GM23248 (cell line): ENCODE data around the gene UBR3. TPM values are rescaled to one million over a fixed set of nuclear protein-coding genes. Genes with fewer than 3 reads are reported as not detected.
"Not testable (repeated sequence)": the region's sequence is repeated elsewhere in the genome, so short reads cannot be mapped to it uniquely, and the experiment has no call there.

ENCODE experiments used
- DNase-seq: peaks from one replicate; pipeline ENCODE4 v3.0.0-alpha.2; 2015
- H2AFZ ChIP-seq: fragments of 200-600 bp; sonication (generic); 2 replicates; pipeline ENCODE4 v1.6.1; 2016; ENCODE audit warnings: antibody characterized with exemption
- H3F3A ChIP-seq: fragments of 200-600 bp; sonication (generic); 2 replicates; pipeline ENCODE4 v1.6.1; 2016; ENCODE audit warnings: mild to moderate bottlenecking, antibody characterized with exemption, mixed run types; ENCODE audit not compliant: insufficient read depth
- H3K27ac ChIP-seq: fragments of 200-600 bp; sonication (generic); 2 replicates; pipeline ENCODE4 v1.5.1; 2016; ENCODE audit warnings: mild to moderate bottlenecking
- H3K27me3 ChIP-seq: fragments of 200-600 bp; sonication (generic); replicated peaks from 2 replicates; pipeline ENCODE4 v1.6.1; 2016; ENCODE audit warnings: mild to moderate bottlenecking; ENCODE audit not compliant: insufficient read depth
- H3K36me3 ChIP-seq: fragments of 200-600 bp; sonication (generic); 2 replicates; pipeline ENCODE4 v1.6.1; 2016; ENCODE audit warnings: low read depth, mild to moderate bottlenecking
- H3K4me1 ChIP-seq: fragments of 200-600 bp; sonication (generic); 2 replicates; pipeline ENCODE4 v1.6.1; 2016; ENCODE audit warnings: mild to moderate bottlenecking; ENCODE audit not compliant: insufficient read depth
- H3K4me2 ChIP-seq: fragments of 200-600 bp; sonication (generic); one replicate; pipeline ENCODE4 v1.6.1; 2016; ENCODE audit warnings: mild to moderate bottlenecking; ENCODE audit not compliant: unreplicated experiment
- H3K4me3 ChIP-seq: fragments of 200-600 bp; sonication (generic); 2 replicates; pipeline ENCODE4 v1.5.1; 2016; ENCODE audit warnings: mild to moderate bottlenecking
- H3K79me2 ChIP-seq: fragments of 200-600 bp; sonication (generic); 2 replicates; pipeline ENCODE4 v1.6.1; 2016; ENCODE audit warnings: mild to moderate bottlenecking; ENCODE audit not compliant: insufficient read depth
- H3K9ac ChIP-seq: fragments of 200-600 bp; sonication (generic); 2 replicates; pipeline ENCODE4 v1.6.1; 2016; ENCODE audit warnings: mild to moderate bottlenecking
- H3K9me2 ChIP-seq: fragments of 200-600 bp; sonication (generic); 2 replicates; pipeline ENCODE4 v1.6.1; 2016; ENCODE audit warnings: mixed run types, mild to moderate bottlenecking, moderate library complexity; ENCODE audit not compliant: insufficient read depth
- H3K9me3 ChIP-seq: fragments of 200-600 bp; sonication (generic); one replicate; pipeline ENCODE4 v1.6.1; 2017; ENCODE audit warnings: low read depth
- H4K20me1 ChIP-seq: fragments of 200-600 bp; sonication (generic); 2 replicates; pipeline ENCODE4 v1.6.0; 2016; ENCODE audit not compliant: insufficient read depth
- EZH2 ChIP-seq: fragments of 200-600 bp; sonication (generic); IDR thresholded peaks from 2 replicates; pipeline ENCODE4 v1.6.1; 2018; ENCODE audit warnings: antibody characterized with exemption, mild to moderate bottlenecking; ENCODE audit not compliant: insufficient read depth, poor library complexity, severe bottlenecking
- EZH2phosphoT487 ChIP-seq: fragments of 200-600 bp; sonication (generic); IDR thresholded peaks from 2 replicates; pipeline ENCODE4 v1.6.1; 2018; ENCODE audit warnings: antibody characterized with exemption, moderate library complexity, mild to moderate bottlenecking, low read depth; ENCODE audit not compliant: insufficient read depth
- WGBS, 2 experiments: methylation state at CpG; one replicate each; pipeline ENCODE4 v1.1.6; 2015 to 2017; ENCODE audit warnings: low lambda C conversion rate in 2 of 2, low coverage in 1 of 2; ENCODE audit errors: missing lambda C conversion rate in 2 of 2; 5-methylcytosine and 5-hydroxymethylcytosine counted together
- in situ Hi-C: fragments of 300-500 bp; cut with MboI; formaldehyde crosslinking; loops from 2 replicates; pipeline ENCODE4 v1.15.0; 2020
- polyA plus RNA-seq: library from polyadenylated mRNA; unstranded; fragments of >200 nt; fragmentation: Nextera tagmentation; extraction: Ambion mirVana; gene quantifications from 2 replicates; pipeline ENCODE4 v1.2.1, GENCODE V29; 2016
- total RNA-seq: library from RNA; depleted of rRNA; stranded (reverse); fragments of >200 nt; shearing (Covaris generic); gene quantifications from 2 replicates; pipeline ENCODE4 v1.2.3, GENCODE V29; 2014

Gene UBR3
- total and polyA plus RNA-seq, 2 experiments from 2014 or later = 8.9 to 22.4 TPM

- 0 out of 2 replicates have a peak, but pooled peaks cover 4% of the 10 kb centered on the region for H4K20me1 ChIP-seq
These were observed 40.3 kb downstream of the UBR3 start for GRCh38 chr2:169867579-169867978.

GRCh38 chr2:169868951-169869350 is 41.7 kb downstream of the UBR3 start:
- 97 to 99% methylated on average over 7 of the region's 7 CpGs for WGBS, 2 experiments
- Histone ChIP-seq H3K79me2 (peaks cover 95% of the 10 kb centered on the region), H3K4me2 (no peak overlapping the region), H3F3A (no peaks in the 10 kb centered on the region), H2AFZ (no peak overlapping the region), H3K36me3 (no peaks in the 10 kb centered on the region), H3K27me3 (no peaks in the 10 kb centered on the region), H3K9ac (no peak overlapping the region), H4K20me1 (0 out of 2 replicates have a peak, but pooled peaks cover 4% of the 10 kb centered on the region), H3K9me3 (no peaks in the 10 kb centered on the region), H3K4me1 (peaks cover 5% of the 10 kb centered on the region), H3K4me3 (no peak overlapping the region), H3K27ac (no peak overlapping the region), H3K9me2 (no peaks in the 10 kb centered on the region)
- no peak for TF ChIP-seq EZH2phosphoT487
- no peak for TF ChIP-seq EZH2
- in situ Hi-C loops = no loop called here
- no peak for DNase-seq

More at GRCh38 chr2:169867579-169867978, 40.3 kb downstream of the UBR3 start:
- Histone ChIP-seq H2AFZ (no peak overlapping the region), H3K9me3 (peaks cover 3% of the 10 kb centered on the region), H3K4me1 (peaks cover 5% of the 10 kb centered on the region), H3K9ac (no peak overlapping the region), H3F3A (no peaks in the 10 kb centered on the region), H3K27me3 (no peaks in the 10 kb centered on the region), H3K79me2 (peaks cover 99% of the 10 kb centered on the region), H3K9me2 (no peaks in the 10 kb centered on the region), H3K4me3 (no peak overlapping the region), H3K4me2 (no peak overlapping the region), H3K36me3 (no peaks in the 10 kb centered on the region), H3K27ac (no peak overlapping the region)
- 81 to 88% methylated on average over 3 of the region's 3 CpGs for WGBS, 2 experiments
- DNase-seq = no peak
- in situ Hi-C loops = no loop called here
- TF ChIP-seq EZH2phosphoT487 (no peak), EZH2 (no peak)

- in situ Hi-C loops = not testable (repeated sequence)
These were observed 44.1 kb downstream of the UBR3 start for GRCh38 chr2:169871369-169871768.

GRCh38 chr2:169871994-169872393 is 44.7 kb downstream of the UBR3 start:
- WGBS, 2 experiments = 92 to 97% methylated on average over 1 of the region's 1 CpG
- no peak overlapping the region for H3K9ac ChIP-seq
- no peaks in the 10 kb centered on the region for H3K4me1 ChIP-seq
- H3K27me3 ChIP-seq = no peaks in the 10 kb centered on the region
- no peak overlapping the region for H2AFZ ChIP-seq
- H4K20me1 ChIP-seq = no peaks in the 10 kb centered on the region
- no peaks in the 10 kb centered on the region for H3K9me2 ChIP-seq
- H3K4me3 ChIP-seq = no peak overlapping the region
- H3K36me3 ChIP-seq = no peaks in the 10 kb centered on the region
- in situ Hi-C loops = no loop called here
- no peak overlapping the region for H3K27ac ChIP-seq
- H3F3A ChIP-seq = no peaks in the 10 kb centered on the region
- H3K79me2 ChIP-seq = peaks cover 65% of the 10 kb centered on the region
- H3K4me2 ChIP-seq = no peak overlapping the region
- no peak for DNase-seq
- no peaks in the 10 kb centered on the region for H3K9me3 ChIP-seq
- TF ChIP-seq EZH2 (no peak), EZH2phosphoT487 (no peak)

More at GRCh38 chr2:169871369-169871768, 44.1 kb downstream of the UBR3 start:
- not testable (repeated sequence) for H3K4me3 ChIP-seq, H3K9me3 ChIP-seq, H3K27ac ChIP-seq, H3K9me2 ChIP-seq, H3K9ac ChIP-seq, H3K36me3 ChIP-seq, H4K20me1 ChIP-seq, DNase-seq, H3K27me3 ChIP-seq, H3F3A ChIP-seq, H2AFZ ChIP-seq, H3K4me1 ChIP-seq, H3K4me2 ChIP-seq
- WGBS, 2 experiments = 95 to 97% methylated on average over 9 of the region's 9 CpGs
- peaks cover 71% of the 10 kb centered on the region for H3K79me2 ChIP-seq

- peak; percentile 16 for DNase-seq
- in situ Hi-C loops = no loop called here
- Histone ChIP-seq H3K27me3 (no peaks in the 10 kb centered on the region), H3K27ac (no peak overlapping the region), H3K4me3 (no peak overlapping the region), H3K9me2 (no peaks in the 10 kb centered on the region), H3K79me2 (peaks cover 33% of the 10 kb centered on the region; the same call in 1 of the 2 replicates), H3K36me3 (peaks cover 5% of the 10 kb centered on the region; the same call in 1 of the 2 replicates), H2AFZ (no peak overlapping the region), H3K4me2 (no peak overlapping the region), H3K9me3 (no peaks in the 10 kb centered on the region), H4K20me1 (no peaks in the 10 kb centered on the region), H3K4me1 (no peaks in the 10 kb centered on the region), H3K9ac (no peak overlapping the region), H3F3A (no peaks in the 10 kb centered on the region)
- TF ChIP-seq EZH2phosphoT487 (no peak), EZH2 (no peak)
These were observed 50.1 kb downstream of the UBR3 start for GRCh38 chr2:169877398-169877797.
